Right lobe of liver (tissue), 4 donors: Measurements from ENCODE around the gene KCNIP1.

Experiments
- POLR2A ChIP-seq: fragments of 450-650 bp; IDR thresholded peaks from one replicate; pipeline ENCODE4 v1.6.1; 2017; ENCODE audit warnings: antibody characterized with exemption, mild to moderate bottlenecking
- TF ChIP-seq, protein P1 (sequence below), 4 donors: fragments of 200-600 bp in 3 of 4; fragments of 450-650 bp in 1 of 4; IDR thresholded peaks; one replicate each; pipeline versions ENCODE4 v1.5.1 to v1.8.0; 2016 to 2022; ENCODE audit warnings: antibody characterized with exemption in 4 of 4, mild to moderate bottlenecking in 2 of 4
- donor health status: DM: no; HTN: no; CAD: no.
- donor health status: DM: no; HTN: no; CAD: no.
- donor health status: DM: no; HTN: yes; CAD: no.

DNA sequence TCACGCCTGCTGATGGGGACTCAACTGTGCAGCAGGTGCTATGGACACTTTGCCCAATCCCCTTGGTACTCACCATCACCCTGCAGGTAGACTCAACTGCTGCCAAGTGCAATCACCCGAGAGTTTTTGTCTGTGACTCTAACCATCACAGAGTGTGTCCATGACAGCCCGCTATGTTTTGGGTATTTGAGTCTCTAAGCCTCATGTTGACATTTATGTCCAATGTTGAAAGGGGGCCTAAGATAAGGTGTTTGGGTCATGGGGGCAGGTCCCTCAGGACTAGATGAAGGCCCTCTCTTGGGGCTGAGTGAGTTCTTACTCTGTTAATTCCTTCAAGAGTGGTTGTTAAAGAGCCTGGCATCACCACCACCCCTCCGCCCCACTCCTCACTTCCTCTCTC lies 235.6 kb downstream of the KCNIP1 start:
- no peak for TF ChIP-seq POLR2A
- TF ChIP-seq, protein P1, sequence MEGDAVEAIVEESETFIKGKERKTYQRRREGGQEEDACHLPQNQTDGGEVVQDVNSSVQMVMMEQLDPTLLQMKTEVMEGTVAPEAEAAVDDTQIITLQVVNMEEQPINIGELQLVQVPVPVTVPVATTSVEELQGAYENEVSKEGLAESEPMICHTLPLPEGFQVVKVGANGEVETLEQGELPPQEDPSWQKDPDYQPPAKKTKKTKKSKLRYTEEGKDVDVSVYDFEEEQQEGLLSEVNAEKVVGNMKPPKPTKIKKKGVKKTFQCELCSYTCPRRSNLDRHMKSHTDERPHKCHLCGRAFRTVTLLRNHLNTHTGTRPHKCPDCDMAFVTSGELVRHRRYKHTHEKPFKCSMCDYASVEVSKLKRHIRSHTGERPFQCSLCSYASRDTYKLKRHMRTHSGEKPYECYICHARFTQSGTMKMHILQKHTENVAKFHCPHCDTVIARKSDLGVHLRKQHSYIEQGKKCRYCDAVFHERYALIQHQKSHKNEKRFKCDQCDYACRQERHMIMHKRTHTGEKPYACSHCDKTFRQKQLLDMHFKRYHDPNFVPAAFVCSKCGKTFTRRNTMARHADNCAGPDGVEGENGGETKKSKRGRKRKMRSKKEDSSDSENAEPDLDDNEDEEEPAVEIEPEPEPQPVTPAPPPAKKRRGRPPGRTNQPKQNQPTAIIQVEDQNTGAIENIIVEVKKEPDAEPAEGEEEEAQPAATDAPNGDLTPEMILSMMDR (IDR thresholded peaks at IDR 0.05), result no peak
